HEK293 (cell line): Measurements from ENCODE around the gene FGFR4.

Experiments
- CTCF ChIA-PET: fragments of 350-600 bp; formaldehyde crosslinking; extraction: SDS; loops from one replicate; lab custom pipeline; 2021; ENCODE audit warnings: antibody characterized with exemption; lab: Yijun Ruan, JAX
- POLR2A ChIA-PET: fragments of 300-600 bp; formaldehyde crosslinking; extraction: SDS; loops from one replicate; lab custom pipeline; 2020; ENCODE audit warnings: antibody characterized with exemption, inconsistent platforms; lab: Yijun Ruan, JAX
- H3K27ac ChIP-seq: fragments of 200-500 bp; sonication (Bioruptor generic); 2 replicates; pipeline ENCODE4 v1.5.1; 2014; ENCODE audit warnings: low read depth, low read length, control low read depth, inconsistent platforms; ENCODE audit errors: extremely low read depth
- H3K36me3 ChIP-seq, 2 experiments: fragments of 200-500 bp in 1 of 2; sonication (Bioruptor generic) in 1 of 2; 1 replicate in 1 of 2; 2 replicates in 1 of 2; pipeline ENCODE4 v1.5.1; 2014 to 2017; ENCODE audit warnings: inconsistent platforms in 2 of 2, low read length in 2 of 2; ENCODE audit not compliant: control insufficient read depth in 2 of 2, insufficient read depth in 1 of 2
- H3K4me1 ChIP-seq: fragments of 200-500 bp; sonication (Bioruptor generic); 2 replicates; pipeline ENCODE4 v1.5.1; 2014; ENCODE audit warnings: mild to moderate bottlenecking, low read length, inconsistent platforms; ENCODE audit not compliant: control insufficient read depth, insufficient read depth
- H3K4me3 ChIP-seq: 2 replicates; pipeline ENCODE4 v1.5.1; 2011; ENCODE audit warnings: low read depth, mild to moderate bottlenecking, control low read depth, low read length, moderate library complexity
- H3K9me3 ChIP-seq: fragments of 200-500 bp; sonication (Bioruptor generic); 2 replicates; pipeline ENCODE4 v1.5.1; 2014; ENCODE audit warnings: low read depth, low read length, inconsistent platforms; ENCODE audit not compliant: control insufficient read depth, insufficient read depth
- ATF2 ChIP-seq: fragments of 450-650 bp; formaldehyde crosslinking; IDR thresholded peaks from 2 replicates; pipeline ENCODE4 v1.5.1; 2016; ENCODE audit warnings: missing biosample characterization, missing genetic modification characterization, low read depth
- GLIS2 ChIP-seq: fragments of 450-650 bp; formaldehyde crosslinking; IDR thresholded peaks from 2 replicates; pipeline ENCODE4 v1.5.1; 2016; ENCODE audit warnings: missing biosample characterization, missing genetic modification characterization
- HIC1 ChIP-seq: fragments of 450-650 bp; formaldehyde crosslinking; IDR thresholded peaks from 2 replicates; pipeline ENCODE4 v1.5.1; 2016; ENCODE audit warnings: missing biosample characterization, missing genetic modification characterization
- HOXC10 ChIP-seq: sonication (generic); formaldehyde crosslinking; IDR thresholded peaks from 2 replicates; pipeline ENCODE4 v1.8.1; 2023; ENCODE audit warnings: mild to moderate bottlenecking, missing genetic modification reagents
- IKZF3 ChIP-seq: fragments of 450-650 bp; IDR thresholded peaks from 2 replicates; pipeline ENCODE4 v1.5.0; 2018; ENCODE audit warnings: missing biosample characterization, mild to moderate bottlenecking, missing genetic modification characterization, moderate library complexity
- PRDM2 ChIP-seq: fragments of 450-650 bp; formaldehyde crosslinking; IDR thresholded peaks from 2 replicates; pipeline ENCODE4 v1.5.1; 2016; ENCODE audit warnings: missing biosample characterization, missing genetic modification characterization, borderline replicate concordance
- SP2 ChIP-seq: fragments of 450-650 bp; formaldehyde crosslinking; IDR thresholded peaks from 2 replicates; pipeline ENCODE4 v1.5.1; 2016; ENCODE audit warnings: missing biosample characterization, missing genetic modification characterization
- ZFHX2 ChIP-seq: fragments of 450-650 bp; formaldehyde crosslinking; conservative IDR thresholded peaks from 2 replicates; pipeline ENCODE4 v1.5.1; 2016; ENCODE audit warnings: missing biosample characterization, missing genetic modification characterization
- ZFP41 ChIP-seq: fragments of 450-650 bp; formaldehyde crosslinking; IDR thresholded peaks from 2 replicates; pipeline ENCODE4 v1.5.1; 2016; ENCODE audit warnings: missing biosample characterization, missing genetic modification characterization, borderline replicate concordance
- ZNF214 ChIP-seq: fragments of 450-650 bp; formaldehyde crosslinking; IDR thresholded peaks from 2 replicates; pipeline ENCODE4 v1.5.1; 2017; ENCODE audit warnings: missing biosample characterization, mild to moderate bottlenecking, missing genetic modification characterization, borderline replicate concordance
- ZNF26 ChIP-seq: fragments of 450-650 bp; formaldehyde crosslinking; IDR thresholded peaks from 2 replicates; pipeline ENCODE4 v1.5.1; 2016; ENCODE audit warnings: missing biosample characterization, missing genetic modification characterization
- ZNF266 ChIP-seq: fragments of 450-650 bp; formaldehyde crosslinking; IDR thresholded peaks from 2 replicates; pipeline ENCODE4 v1.5.1; 2016; ENCODE audit warnings: missing biosample characterization, missing genetic modification characterization, low read depth
- ZNF391 ChIP-seq: fragments of 450-650 bp; formaldehyde crosslinking; IDR thresholded peaks from 2 replicates; pipeline ENCODE4 v1.5.1; 2016; ENCODE audit warnings: low read depth, missing biosample characterization, missing genetic modification characterization, borderline replicate concordance
- ZNF529 ChIP-seq: fragments of 450-650 bp; formaldehyde crosslinking; IDR thresholded peaks from 2 replicates; pipeline ENCODE4 v1.5.1; 2017; ENCODE audit warnings: missing genetic modification characterization, missing biosample characterization; ENCODE audit not compliant: insufficient replicate concordance
- ZNF571 ChIP-seq: fragments of 450-650 bp; formaldehyde crosslinking; IDR thresholded peaks from 2 replicates; pipeline ENCODE4 v1.5.0; 2017; ENCODE audit warnings: missing biosample characterization, missing genetic modification characterization
- ZNF585B ChIP-seq: fragments of 450-650 bp; formaldehyde crosslinking; IDR thresholded peaks from 2 replicates; pipeline ENCODE4 v1.5.1; 2016; ENCODE audit warnings: missing biosample characterization, missing genetic modification characterization
- ZNF629 ChIP-seq: fragments of 450-650 bp; formaldehyde crosslinking; IDR thresholded peaks from 2 replicates; pipeline ENCODE4 v1.5.1; 2017; ENCODE audit warnings: missing biosample characterization, missing genetic modification characterization
- ZNF639 ChIP-seq: fragments of 450-650 bp; formaldehyde crosslinking; IDR thresholded peaks from 2 replicates; pipeline ENCODE4 v1.5.1; 2016; ENCODE audit warnings: missing biosample characterization, missing genetic modification characterization
- ZNF76 ChIP-seq: fragments of 450-650 bp; formaldehyde crosslinking; IDR thresholded peaks from 2 replicates; pipeline ENCODE4; 2016; ENCODE audit warnings: low read depth, missing biosample characterization, missing genetic modification characterization, borderline replicate concordance

The FGFR4 gene

GRCh38 chr5:177089825-177090641 lies 3.3 kb downstream of the FGFR4 start (continued):
- no peak for TF ChIP-seq ZFP41 (tag by site-specific recombination)
- no peak for TF ChIP-seq SP2
- 0 out of 2 replicates have a peak, but pooled peaks have one; percentile 54 for TF ChIP-seq HIC1 (tag by site-specific recombination)
- TF ChIP-seq ZNF529 (tag by site-specific recombination), result no peak
- peak; percentile 43 for TF ChIP-seq ZFHX2
- no peak for TF ChIP-seq ATF2
- peak; percentile 48; the same call in 1 of the 2 replicates for TF ChIP-seq PRDM2 (tag by site-specific recombination)
- TF ChIP-seq ZNF266 (tag by site-specific recombination), result no peak
- TF ChIP-seq GLIS2 (tag by site-specific recombination), result peak; percentile 41; the same call in 1 of the 2 replicates
- no peak for TF ChIP-seq ZNF629
- TF ChIP-seq ZNF571 (tag by site-specific recombination), result no peak

- POLR2A ChIA-PET, result no interaction called here
Observed at GRCh38 chr5:177090813-177091212, 4.1 kb downstream of the FGFR4 start.

More at GRCh38 chr5:177090813-177091212, 4.1 kb downstream of the FGFR4 start:
- H3K36me3 ChIP-seq, result peaks cover 0 to 3% of the 10 kb centered on the region in 2 experiments; a peak in 1 of 3 replicates
- TF ChIP-seq ZNF391 (tag by site-specific recombination) (no peak), ZNF639 (tag by site-specific recombination) (no peak), ZNF214 (tag by site-specific recombination) (no peak), IKZF3 (tag by site-specific recombination) (no peak), HOXC10 (no peak), ZNF585B (tag by site-specific recombination) (no peak), ZNF76 (no peak), ZNF26 (tag by site-specific recombination) (no peak)
- no peak overlapping the region for H3K27ac ChIP-seq
- no peak overlapping the region for H3K4me3 ChIP-seq
- CTCF ChIA-PET, result no interaction called here
- H3K4me1 ChIP-seq, result no peaks in the 10 kb centered on the region; the same call in 1 of the 2 replicates
- H3K9me3 ChIP-seq, result no peaks in the 10 kb centered on the region
